GM12874 (cell line): ENCODE measurements around the gene ICA1L.

Source experiments
- TF ChIP-seq, protein P1 (sequence below): IDR thresholded peaks from 2 replicates; pipeline ENCODE4 v1.5.1; 2011; ENCODE audit warnings: low read depth, mild to moderate bottlenecking, control low read depth, low read length, moderate library complexity; ENCODE audit not compliant: insufficient read depth

Gene ICA1L

GRCh38 chr2:202778217-202778616 lies 93.3 kb downstream of the ICA1L start:
- TF ChIP-seq, protein P1, sequence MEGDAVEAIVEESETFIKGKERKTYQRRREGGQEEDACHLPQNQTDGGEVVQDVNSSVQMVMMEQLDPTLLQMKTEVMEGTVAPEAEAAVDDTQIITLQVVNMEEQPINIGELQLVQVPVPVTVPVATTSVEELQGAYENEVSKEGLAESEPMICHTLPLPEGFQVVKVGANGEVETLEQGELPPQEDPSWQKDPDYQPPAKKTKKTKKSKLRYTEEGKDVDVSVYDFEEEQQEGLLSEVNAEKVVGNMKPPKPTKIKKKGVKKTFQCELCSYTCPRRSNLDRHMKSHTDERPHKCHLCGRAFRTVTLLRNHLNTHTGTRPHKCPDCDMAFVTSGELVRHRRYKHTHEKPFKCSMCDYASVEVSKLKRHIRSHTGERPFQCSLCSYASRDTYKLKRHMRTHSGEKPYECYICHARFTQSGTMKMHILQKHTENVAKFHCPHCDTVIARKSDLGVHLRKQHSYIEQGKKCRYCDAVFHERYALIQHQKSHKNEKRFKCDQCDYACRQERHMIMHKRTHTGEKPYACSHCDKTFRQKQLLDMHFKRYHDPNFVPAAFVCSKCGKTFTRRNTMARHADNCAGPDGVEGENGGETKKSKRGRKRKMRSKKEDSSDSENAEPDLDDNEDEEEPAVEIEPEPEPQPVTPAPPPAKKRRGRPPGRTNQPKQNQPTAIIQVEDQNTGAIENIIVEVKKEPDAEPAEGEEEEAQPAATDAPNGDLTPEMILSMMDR: no peak

DNA sequence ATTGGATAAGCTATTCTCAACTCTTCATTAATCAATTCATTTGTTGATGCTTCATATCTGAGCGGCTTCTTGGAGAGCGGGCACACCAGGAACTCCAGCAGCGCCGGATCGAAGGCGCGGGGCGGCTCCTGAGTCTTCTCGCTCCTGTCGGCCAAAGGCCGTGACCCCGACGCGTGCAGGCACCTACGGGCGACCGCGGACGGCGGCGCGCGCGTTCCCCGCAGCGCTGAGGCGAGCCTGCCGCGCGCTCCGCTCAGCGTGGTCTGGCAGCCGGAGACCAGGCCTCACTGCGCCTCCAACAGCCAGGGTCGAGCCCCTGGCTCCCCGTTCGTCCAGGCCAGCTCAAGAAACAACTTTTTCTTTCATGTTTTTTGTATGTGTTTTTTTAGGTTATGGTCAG lies 97.5 kb downstream of the ICA1L start:
- TF ChIP-seq, protein P1: no peak

DNA sequence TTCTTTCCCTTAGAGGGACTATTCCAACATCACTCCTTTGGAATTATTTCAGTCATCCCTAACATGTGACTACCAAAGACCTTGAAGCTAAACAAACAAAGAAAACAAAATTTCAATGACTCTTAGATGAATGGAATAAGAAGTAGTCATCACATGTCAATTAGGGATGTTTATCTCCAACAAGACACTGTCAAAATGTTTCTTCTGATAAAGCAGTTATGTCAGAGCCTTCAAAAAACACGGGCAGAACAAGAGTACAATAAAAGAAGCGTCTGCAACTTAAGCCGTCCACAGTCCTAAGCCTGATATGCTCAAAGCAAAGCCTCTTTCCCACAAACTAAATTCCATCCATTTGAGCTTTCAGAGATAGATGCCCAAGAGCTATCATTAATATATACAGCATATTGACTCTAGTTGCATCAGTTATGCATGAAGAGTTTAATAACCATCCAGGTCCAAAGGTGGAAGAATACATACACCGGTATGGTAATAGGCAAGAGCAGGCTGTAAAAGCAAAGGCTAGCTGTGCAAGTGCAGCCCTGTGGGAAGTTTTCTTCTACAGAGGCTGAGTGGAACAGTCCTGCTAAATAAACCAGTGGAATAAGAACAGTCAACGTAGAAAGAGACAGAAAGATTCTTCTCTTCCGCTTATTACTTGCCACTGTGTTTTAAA lies 98.1 kb downstream of the ICA1L start:
- TF ChIP-seq, protein P1: no peak

GRCh38 chr2:202771741-202772460 lies 99.7 kb downstream of the ICA1L start:
- TF ChIP-seq, protein P1: no peak

DNA sequence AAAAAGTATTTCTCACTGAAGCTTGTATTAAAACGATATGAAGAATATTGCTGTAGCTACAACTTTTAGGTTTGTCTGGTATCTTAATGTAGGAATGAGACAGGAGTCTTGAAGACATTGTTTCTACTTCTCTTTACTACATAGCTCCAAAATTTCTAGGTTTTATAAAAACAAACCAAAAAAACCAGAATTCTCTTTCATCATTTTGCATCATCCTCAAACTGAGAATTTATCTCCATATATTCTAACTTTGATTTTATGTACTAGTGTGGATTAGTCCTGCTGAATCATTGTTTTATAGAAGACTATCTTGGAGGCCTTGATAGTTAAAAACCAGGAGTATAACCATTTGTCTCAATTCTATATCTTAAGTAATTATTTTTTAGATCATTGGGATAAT lies 100.2 kb downstream of the ICA1L start:
- TF ChIP-seq, protein P1: no peak

- TF ChIP-seq, protein P1: no peak
These were observed 102.4 kb downstream of the ICA1L start for GRCh38 chr2:202769201-202769600.

GRCh38 chr2:202768273-202768672 lies 103.3 kb downstream of the ICA1L start:
- TF ChIP-seq, protein P1: no peak
